ENCODE data around the gene ELP5. TPM values are rescaled to one million over a fixed set of nuclear protein-coding genes. Genes with fewer than 3 reads are reported as not detected.
A peak's percentile ranks its signal among the peaks of the same experiment; 100 is the strongest.

Gene ELP5
- total and polyA plus RNA-seq, 2 experiments from 2014 or later = 38.3 to 41.4 TPM

GRCh38 chr17:7259555-7259889 lies 7.5 kb downstream of the ELP5 start:
- peaks cover 33% of the 10 kb centered on the region for H3K27me3 Mint-ChIP-seq (ENCODE audit: insufficient read depth, low read depth, poor library complexity)
- peaks cover 23% of the 10 kb centered on the region for H3K36me3 ChIP-seq (ENCODE audit: insufficient read depth)
- no peak overlapping the region for H3K4me2 ChIP-seq
- peaks cover 20% of the 10 kb centered on the region; the same call in 1 of the 2 replicates for H4K20me1 ChIP-seq (replicated peaks; ENCODE audit: insufficient read depth)
- H3K9me3 Mint-ChIP-seq = no peaks in the 10 kb centered on the region; the same call in 2 of the 3 replicates
- H3K27me3 ChIP-seq (ENCODE audit: insufficient read depth) = no peaks in the 10 kb centered on the region
- H3K4me3 Mint-ChIP-seq = peak overlapping the region; percentile 91; the same call in 1 of the 3 replicates
- H3K27ac ChIP-seq (ENCODE audit: low read depth) = peak overlapping the region; percentile 66
- TF ChIP-seq NANOG (IDR thresholded peaks at IDR 0.05; ENCODE audit: borderline replicate concordance) (no peak), EZH2 (IDR thresholded peaks at IDR 0.05; ENCODE audit: low read depth, unreplicated experiment) (no peak), CTCF (conservative IDR thresholded peaks at IDR 0.05; ENCODE audit: low read depth in 2 of 2) (no peak), ZNF462 (CRISPR knock-in tag; IDR thresholded peaks at IDR 0.05) (no peak), ZNF331 (CRISPR knock-in tag; IDR thresholded peaks at IDR 0.05; ENCODE audit: low read depth) (no peak), EZH2phosphoT487 (IDR thresholded peaks at IDR 0.05; ENCODE audit: unreplicated experiment) (no peak), ZNF114 (CRISPR knock-in tag; IDR thresholded peaks at IDR 0.05) (no peak), STAT1 (IDR thresholded peaks at IDR 0.05; ENCODE audit: unreplicated experiment) (no peak)
- TF ChIP-seq, protein P1, sequence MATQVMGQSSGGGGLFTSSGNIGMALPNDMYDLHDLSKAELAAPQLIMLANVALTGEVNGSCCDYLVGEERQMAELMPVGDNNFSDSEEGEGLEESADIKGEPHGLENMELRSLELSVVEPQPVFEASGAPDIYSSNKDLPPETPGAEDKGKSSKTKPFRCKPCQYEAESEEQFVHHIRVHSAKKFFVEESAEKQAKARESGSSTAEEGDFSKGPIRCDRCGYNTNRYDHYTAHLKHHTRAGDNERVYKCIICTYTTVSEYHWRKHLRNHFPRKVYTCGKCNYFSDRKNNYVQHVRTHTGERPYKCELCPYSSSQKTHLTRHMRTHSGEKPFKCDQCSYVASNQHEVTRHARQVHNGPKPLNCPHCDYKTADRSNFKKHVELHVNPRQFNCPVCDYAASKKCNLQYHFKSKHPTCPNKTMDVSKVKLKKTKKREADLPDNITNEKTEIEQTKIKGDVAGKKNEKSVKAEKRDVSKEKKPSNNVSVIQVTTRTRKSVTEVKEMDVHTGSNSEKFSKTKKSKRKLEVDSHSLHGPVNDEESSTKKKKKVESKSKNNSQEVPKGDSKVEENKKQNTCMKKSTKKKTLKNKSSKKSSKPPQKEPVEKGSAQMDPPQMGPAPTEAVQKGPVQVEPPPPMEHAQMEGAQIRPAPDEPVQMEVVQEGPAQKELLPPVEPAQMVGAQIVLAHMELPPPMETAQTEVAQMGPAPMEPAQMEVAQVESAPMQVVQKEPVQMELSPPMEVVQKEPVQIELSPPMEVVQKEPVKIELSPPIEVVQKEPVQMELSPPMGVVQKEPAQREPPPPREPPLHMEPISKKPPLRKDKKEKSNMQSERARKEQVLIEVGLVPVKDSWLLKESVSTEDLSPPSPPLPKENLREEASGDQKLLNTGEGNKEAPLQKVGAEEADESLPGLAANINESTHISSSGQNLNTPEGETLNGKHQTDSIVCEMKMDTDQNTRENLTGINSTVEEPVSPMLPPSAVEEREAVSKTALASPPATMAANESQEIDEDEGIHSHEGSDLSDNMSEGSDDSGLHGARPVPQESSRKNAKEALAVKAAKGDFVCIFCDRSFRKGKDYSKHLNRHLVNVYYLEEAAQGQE (IDR thresholded peaks at IDR 0.05; ENCODE audit: unreplicated experiment) = no peak
- TF ChIP-seq, protein P2, sequence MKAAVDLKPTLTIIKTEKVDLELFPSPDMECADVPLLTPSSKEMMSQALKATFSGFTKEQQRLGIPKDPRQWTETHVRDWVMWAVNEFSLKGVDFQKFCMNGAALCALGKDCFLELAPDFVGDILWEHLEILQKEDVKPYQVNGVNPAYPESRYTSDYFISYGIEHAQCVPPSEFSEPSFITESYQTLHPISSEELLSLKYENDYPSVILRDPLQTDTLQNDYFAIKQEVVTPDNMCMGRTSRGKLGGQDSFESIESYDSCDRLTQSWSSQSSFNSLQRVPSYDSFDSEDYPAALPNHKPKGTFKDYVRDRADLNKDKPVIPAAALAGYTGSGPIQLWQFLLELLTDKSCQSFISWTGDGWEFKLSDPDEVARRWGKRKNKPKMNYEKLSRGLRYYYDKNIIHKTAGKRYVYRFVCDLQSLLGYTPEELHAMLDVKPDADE (IDR thresholded peaks at IDR 0.05) = no peak
- H3K4me1 Mint-ChIP-seq = peaks cover 25% of the 10 kb centered on the region
- peaks cover 26% of the 10 kb centered on the region for H3F3A ChIP-seq (replicated peaks; ENCODE audit: low read depth)
- peaks cover 9% of the 10 kb centered on the region for H3K4me1 ChIP-seq (ENCODE audit: insufficient read depth)
- H3K9me2 ChIP-seq (ENCODE audit: insufficient read depth) = no peaks in the 10 kb centered on the region
- H3K4me3 ChIP-seq = no peak overlapping the region
- ATAC-seq = no peak
- peaks cover 57% of the 10 kb centered on the region for H3K36me3 Mint-ChIP-seq (ENCODE audit: low read depth)
- H2AFZ ChIP-seq = no peak overlapping the region
- no peak for DNase-seq (ENCODE audit: low spot score)
- peak overlapping the region; percentile 67 for H3K27ac Mint-ChIP-seq
- peaks cover 27% of the 10 kb centered on the region for H3K79me2 ChIP-seq (replicated peaks; ENCODE audit: insufficient read depth)

Data from GM23338 (cell line).